Effector CD8-positive, alpha-beta T cell (primary cell): Measurements from ENCODE around the gene COPS8.
A peak's percentile ranks its signal among the peaks of the same experiment; 100 is the strongest.

Experiments used
- DNase-seq: peaks from one replicate; lab custom pipeline; 2025; lab: John Stamatoyannopoulos, UW

Gene COPS8

GRCh38 chr2:237064203-237065070 is 21.3 kb upstream of the COPS8 start:
- no peak for DNase-seq

- DNase-seq: no peak
These were observed 20.7 kb upstream of the COPS8 start for GRCh38 chr2:237065071-237065377.

DNA sequence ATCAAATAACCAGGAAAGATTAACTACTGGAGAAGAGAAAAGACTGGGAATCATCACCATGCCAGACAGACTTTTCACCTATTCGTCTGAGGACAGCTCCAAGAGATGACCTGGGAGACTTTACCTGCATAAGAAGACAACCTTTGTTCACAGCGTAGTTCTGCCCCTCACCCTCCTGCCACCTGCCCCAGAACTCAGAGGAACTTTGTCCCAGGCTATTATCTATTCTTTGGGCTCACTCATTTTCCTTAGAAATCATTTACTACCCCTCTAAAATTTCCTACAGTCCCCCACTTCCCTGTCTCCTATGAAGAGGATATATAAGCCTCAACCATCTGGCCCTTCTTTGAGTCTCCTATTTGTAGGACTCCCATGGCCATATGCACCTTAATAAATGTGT is 19.3 kb upstream of the COPS8 start:
- no peak for DNase-seq

DNA sequence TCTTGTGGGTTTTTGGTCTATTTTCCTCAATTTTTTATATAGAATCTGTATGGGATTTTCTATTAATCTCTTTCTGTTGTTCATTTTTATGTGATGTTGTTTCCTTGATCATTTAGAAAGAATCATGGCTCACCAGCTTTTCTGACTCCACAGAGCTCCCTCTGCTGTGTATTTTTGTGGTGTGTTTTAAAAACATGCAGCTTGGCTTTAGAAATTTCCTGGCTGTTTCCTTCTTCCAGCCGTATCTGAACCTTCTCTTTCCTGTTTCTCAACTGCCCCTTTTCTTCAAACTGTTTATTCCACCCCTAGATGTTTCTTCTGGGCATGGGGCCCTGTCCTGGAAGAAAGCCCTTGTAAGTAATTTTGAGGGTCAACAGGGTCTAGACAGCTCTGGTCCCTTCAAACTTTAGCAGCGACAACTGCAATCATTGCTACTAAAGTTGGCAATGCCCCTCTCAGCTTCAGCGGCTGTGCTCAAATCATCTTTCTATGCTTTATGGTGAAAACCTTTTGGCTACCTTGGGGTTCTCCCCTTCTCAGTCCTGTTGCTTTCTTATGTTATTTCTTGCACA is 17.6 kb upstream of the COPS8 start:
- DNase-seq: no peak

DNA sequence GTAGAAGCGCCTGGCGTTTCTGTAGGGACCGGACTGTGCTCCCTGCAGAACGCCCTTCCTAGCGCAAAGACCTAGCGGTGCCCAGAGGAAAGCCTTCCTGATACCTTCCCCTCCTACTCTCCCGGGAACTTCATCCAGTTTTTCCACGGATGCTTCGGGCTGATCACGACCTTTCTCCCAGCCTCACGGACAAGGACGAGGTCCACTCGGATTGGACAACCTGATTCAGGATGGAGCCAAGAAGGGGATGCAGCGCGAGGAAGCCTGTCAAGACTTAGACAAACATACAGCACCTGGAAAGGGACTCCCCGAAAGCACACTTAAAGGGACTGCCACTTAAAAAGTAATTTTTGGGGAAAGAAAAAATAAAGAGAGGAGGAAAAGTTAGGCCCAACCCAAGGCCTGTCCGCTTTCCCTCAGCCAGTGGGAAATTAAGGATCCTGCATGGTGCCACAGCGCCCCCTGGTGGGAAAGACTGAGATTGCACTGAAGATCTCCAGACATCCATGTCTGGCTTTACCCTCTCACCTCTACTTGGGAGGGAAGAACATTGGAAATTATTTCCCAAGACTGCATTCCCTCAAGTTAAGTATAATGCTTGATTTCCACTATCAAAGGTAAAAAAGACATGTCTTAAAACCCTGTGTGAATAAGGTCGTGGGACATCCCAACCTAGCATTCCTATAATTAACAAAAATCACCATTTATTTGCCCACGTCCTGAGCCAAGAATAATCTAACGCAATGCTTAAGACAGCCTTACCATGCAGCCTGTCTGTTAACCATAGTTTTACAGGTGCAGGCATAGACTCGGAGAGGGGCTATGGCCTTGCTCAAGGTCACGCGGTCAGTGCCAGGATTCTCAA is 13.4 kb upstream of the COPS8 start:
- DNase-seq: peak; percentile 67

DNA sequence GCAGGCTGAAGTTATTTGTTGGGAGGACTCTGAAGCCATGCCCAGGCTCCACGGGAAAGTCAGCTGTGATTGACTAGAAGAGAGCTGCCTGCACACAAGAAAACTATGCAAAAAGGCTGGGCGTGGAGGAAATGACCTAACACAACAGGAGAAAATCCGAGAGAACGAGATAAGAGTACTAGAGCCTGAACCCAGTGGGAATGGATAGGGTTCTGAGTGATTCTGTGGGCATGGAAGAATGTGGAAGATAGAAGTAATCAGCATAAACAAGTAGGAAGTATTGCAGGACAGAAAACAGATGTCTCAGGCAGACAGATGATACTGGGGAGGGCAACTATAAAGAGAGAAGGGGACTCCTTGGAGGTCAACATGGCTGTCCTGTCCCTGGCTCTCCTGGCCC is 12.1 kb upstream of the COPS8 start:
- no peak for DNase-seq

DNA sequence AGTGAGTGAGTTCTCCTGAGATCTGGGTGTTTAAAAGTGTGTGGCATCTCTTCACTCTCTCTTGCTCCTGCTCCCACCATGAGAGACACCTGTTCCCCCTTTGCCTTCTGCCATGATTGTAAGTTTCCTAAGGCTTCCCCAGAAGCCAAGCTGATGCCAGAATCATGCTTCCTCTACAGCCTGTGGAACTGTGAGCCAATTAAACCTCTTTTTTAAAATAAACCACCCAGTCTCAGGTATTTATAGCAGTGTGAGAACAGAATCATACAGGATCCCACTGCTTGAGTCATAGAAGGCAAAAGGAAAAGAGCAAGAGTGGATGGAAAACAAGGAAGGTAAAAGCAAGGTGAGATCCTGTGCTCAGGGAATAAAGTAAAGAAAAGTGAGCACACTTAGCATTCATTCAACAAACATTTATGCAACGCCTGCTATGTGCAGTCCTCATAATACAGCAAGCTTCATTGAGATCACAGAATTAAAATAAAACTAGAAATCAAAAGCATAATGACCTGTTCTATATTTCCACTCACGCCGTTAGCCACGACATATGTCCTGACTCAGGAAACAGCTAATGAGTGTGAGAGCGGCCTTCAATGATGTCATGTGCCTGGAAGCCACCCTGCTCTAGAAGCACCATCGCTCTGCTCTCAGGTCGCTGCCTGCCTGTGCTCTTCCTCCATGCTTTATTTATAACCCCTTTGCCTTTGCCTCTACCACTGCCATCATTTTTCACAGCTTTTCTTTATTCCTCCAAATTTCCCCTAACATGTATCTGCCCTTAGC is 11.3 kb upstream of the COPS8 start:
- DNase-seq: no peak

DNA sequence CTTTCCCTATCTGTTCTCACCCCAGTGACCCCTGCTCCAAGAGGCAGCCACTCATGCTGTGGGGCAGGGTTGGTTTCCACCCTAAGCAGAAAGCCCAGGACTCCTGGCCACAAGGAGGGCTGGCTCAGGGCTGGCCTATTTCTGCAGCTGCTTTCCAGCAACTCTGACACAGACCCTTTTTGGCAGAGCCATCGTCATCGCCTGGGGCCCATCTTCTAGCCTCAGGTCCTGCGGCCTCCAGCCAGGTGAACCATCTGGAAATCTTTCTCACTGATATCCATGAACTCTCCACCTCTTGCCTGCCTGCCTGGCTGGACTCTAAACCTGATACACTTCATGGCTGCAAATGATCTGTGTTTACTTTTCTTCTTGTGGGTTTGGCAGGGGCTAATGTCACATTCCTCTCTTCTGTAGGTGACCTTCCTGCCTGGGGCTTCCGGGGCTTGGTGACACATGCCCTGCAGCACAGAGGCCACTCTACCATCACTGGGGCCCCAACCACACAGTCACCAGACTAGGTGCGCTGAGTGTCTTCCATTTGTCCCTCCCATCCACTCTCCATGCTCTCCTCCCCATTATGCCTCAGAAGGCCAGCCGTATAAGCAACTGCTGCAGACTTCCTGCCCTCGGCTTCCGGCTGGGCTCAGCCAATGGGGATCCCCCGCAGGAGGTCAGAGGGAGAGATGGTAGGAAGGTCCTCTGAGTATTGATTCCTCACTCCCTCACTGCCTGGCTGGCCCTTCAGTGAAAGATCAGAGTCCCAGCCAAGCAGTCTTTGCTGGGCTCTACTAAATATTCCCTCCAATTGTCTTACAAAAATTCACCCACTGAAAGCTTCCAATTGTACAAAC is 9.7 kb upstream of the COPS8 start:
- DNase-seq: no peak

GRCh38 chr2:237081596-237081995 is 4.1 kb upstream of the COPS8 start:
- DNase-seq: no peak

DNA sequence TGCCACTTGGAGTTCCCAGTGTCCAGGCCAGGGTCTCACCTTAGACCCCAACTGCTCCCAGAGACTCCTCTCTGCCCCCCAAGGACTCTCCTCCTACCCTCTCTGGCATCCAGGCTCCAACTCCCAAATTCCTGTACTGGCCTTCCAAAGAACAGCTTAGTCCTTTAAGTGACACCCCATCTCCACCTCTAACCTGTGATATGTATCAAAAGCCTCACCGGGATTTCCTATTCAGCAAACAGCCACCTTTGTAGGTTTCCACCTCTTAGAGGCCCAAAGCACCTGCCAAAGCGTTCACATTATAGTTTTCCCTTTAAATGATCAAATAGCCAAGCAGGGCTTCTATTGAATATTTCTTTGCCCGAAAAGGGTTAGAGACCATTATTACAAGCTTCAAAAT is 2.7 kb upstream of the COPS8 start:
- no peak for DNase-seq

GRCh38 chr2:237084444-237084843 is 1.2 kb upstream of the COPS8 start:
- DNase-seq: no peak

- DNase-seq: no peak
These were observed 5.2 kb downstream of the COPS8 start for GRCh38 chr2:237090906-237091305.

- DNase-seq: no peak
These were observed 6.2 kb downstream of the COPS8 start for GRCh38 chr2:237091779-237092436.

GRCh38 chr2:237092506-237092905 is 6.8 kb downstream of the COPS8 start:
- DNase-seq: no peak

- no peak for DNase-seq
These were observed 7.5 kb downstream of the COPS8 start for GRCh38 chr2:237092920-237093781.

DNA sequence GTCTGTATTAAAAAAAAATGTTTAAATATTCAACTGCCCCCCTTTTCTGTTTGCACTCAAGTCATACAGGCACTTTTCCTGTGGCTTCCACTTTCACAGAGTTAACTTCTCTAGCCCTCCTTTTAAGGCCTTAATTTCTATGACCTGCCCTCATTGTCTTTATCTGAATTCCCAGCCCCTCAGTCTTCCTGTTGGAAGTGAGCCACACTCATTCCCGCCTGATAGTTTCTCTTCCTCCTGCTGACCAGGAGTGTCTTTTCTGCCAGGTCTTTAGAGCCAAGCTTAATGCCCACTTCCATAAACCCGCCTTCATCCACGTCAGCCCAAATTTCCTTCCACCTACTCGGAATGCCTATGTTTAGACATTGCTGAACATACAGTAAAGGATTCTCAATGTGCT is 10.5 kb downstream of the COPS8 start:
- no peak for DNase-seq

GRCh38 chr2:237096911-237097310 is 11.2 kb downstream of the COPS8 start:
- no peak for DNase-seq

DNA sequence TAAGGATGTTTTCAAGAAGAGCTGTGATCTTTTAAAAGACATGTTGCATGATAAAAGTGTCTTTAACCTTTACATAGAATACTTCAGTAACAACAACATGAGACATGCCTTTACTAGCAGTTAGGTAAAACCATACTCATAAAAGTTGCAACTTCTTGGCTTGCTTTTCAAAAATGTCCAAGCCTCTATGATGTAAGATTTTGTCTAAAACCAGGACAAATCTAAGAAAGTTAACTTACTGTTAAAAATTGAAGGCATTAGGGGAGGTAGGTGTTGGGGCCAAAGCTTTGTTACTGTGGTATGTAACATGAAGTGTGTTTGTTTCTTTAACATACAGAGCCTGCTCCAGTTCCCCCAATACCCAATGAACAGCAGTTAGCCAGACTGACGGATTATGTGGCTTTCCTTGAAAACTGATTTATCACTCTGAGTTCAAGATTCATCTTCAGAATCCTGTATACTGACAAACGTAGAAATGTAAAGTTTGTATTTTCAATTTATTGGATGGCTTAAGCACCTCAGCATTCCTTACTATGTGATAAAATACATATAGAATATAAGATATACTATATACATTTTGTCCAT is 11.7 kb downstream of the COPS8 start:
- no peak for DNase-seq
